LNCaP clone FGC (cell line): ENCODE data around the gene C16orf78.

Experiments used
- DNase-seq: peaks from one replicate; pipeline ENCODE4 v3.0.0-alpha.2; 2011; ENCODE audit warnings: low read depth
- H3K4me3 ChIP-seq: 2 replicates; pipeline ENCODE4 v1.5.1; 2011; ENCODE audit warnings: mild to moderate bottlenecking, low read depth, low read length, control low read depth
- TF ChIP-seq, protein P1 (sequence below): IDR thresholded peaks from 2 replicates; pipeline ENCODE4 v1.5.1; 2012; ENCODE audit warnings: mild to moderate bottlenecking; ENCODE audit not compliant: control insufficient read depth, insufficient read depth; ENCODE audit errors: extremely low read depth

C16orf78 gene

DNA sequence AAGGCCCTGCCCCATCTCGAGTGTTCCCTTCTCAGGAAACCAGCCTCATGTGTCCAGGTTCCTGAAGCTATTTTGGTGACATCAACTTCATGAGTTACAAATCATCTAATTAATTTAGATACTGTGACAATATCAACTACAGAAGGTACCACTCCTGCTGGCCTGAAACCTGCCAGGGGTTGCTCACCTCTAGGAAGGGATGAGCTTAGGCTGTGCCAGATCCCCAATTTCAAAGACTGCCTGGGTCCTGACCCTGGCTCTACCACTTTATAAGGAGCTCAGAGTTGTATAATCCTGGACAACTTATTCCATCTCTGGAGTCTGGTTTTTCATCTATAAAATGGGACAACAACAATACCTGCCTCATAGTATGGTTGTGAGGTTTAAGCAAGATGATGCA lies 5.2 kb downstream of the C16orf78 start:
- no peak overlapping the region for H3K4me3 ChIP-seq
- TF ChIP-seq, protein P1, sequence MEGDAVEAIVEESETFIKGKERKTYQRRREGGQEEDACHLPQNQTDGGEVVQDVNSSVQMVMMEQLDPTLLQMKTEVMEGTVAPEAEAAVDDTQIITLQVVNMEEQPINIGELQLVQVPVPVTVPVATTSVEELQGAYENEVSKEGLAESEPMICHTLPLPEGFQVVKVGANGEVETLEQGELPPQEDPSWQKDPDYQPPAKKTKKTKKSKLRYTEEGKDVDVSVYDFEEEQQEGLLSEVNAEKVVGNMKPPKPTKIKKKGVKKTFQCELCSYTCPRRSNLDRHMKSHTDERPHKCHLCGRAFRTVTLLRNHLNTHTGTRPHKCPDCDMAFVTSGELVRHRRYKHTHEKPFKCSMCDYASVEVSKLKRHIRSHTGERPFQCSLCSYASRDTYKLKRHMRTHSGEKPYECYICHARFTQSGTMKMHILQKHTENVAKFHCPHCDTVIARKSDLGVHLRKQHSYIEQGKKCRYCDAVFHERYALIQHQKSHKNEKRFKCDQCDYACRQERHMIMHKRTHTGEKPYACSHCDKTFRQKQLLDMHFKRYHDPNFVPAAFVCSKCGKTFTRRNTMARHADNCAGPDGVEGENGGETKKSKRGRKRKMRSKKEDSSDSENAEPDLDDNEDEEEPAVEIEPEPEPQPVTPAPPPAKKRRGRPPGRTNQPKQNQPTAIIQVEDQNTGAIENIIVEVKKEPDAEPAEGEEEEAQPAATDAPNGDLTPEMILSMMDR: no peak
- no peak for DNase-seq

DNA sequence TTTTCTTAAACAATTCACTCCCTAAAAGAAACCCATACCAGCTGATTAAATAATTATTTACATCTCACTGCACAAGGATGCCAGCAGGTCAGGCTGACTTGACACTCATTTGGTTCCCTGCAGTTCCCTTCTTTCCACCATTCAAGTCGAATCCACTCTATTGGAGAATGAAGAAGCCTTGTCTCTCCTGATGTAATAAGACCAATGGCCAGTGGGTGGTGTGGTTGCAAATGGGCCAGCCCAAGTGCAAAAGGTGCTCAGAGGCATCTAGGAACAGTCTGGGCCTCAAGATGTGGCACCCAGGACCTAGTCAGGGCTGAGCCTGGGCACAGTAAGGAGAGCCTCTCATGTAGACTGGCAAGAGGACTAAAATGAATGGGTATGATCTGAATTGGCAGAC lies 9.3 kb downstream of the C16orf78 start:
- TF ChIP-seq, protein P1: no peak
- no peak overlapping the region for H3K4me3 ChIP-seq
- DNase-seq: no peak

DNA sequence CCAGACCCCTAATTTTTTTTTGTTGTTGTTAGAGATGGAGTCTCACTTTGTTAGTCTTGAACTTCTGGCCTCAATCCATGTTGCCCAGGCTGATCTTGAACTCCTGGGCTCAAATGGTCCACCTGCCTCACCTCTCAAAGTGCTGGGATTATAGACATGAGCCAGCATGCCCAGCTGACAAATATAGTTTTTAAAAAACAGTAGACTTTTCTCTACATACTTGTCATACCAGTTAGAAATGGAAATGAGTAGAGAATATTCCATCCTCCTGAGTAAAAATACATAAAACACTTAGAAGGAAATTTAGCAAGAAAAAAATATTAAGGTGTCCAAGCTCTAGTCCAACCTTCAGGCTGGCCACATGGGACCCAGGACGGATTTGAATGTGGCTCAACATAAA lies 21.4 kb downstream of the C16orf78 start:
- H3K4me3 ChIP-seq: no peak overlapping the region
- no peak for DNase-seq
- TF ChIP-seq, protein P1: no peak

DNA sequence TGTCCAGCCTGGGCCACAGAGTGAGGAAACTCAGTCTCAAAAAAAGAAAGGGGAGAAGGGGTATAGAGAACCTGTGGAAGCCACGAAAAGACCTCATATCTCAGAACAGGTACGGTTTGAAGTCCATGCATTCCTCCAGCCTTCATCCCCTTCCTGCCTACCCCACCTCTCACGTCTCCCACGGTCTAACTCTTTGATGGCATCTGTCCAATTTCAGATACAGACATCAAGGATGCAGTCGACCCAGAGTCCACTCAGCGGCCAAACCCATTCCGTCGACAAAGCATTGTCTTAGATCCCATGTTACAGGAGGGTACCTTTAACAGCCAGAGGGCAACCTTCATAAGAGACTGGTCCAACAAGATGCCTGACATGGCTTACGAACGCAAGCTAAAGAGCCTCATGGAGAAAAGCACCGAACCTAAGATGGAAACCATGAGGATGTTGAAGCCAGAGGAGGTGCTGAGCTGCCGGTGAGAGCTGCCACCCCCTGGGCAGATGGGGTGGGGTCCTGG lies 22.7 kb downstream of the C16orf78 start:
- no peak for DNase-seq
- TF ChIP-seq, protein P1: no peak

DNA sequence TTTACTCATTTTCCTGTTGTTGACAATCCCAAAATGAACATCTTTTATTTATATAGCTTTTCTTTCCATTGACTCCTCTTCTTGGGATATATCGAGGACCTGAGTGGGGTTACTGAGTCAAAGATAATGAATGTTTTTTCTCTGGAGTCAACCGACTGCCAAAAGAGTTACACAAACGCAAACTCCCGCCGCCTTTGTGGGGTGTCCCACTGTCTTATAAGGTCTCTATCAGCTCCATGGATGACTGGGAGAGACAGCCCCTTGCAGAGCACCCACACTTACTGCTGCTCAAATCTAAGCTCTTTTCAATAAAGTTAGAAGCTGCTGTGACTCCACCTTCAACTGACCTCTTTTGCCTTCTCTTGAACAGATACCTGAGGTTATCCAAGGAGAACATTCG lies 25.2 kb downstream of the C16orf78 start:
- TF ChIP-seq, protein P1: no peak
- no peak overlapping the region for H3K4me3 ChIP-seq
- DNase-seq: no peak

More for the DNA sequence above, 22.7 kb downstream of the C16orf78 start:
- no peak overlapping the region for H3K4me3 ChIP-seq

DNA sequence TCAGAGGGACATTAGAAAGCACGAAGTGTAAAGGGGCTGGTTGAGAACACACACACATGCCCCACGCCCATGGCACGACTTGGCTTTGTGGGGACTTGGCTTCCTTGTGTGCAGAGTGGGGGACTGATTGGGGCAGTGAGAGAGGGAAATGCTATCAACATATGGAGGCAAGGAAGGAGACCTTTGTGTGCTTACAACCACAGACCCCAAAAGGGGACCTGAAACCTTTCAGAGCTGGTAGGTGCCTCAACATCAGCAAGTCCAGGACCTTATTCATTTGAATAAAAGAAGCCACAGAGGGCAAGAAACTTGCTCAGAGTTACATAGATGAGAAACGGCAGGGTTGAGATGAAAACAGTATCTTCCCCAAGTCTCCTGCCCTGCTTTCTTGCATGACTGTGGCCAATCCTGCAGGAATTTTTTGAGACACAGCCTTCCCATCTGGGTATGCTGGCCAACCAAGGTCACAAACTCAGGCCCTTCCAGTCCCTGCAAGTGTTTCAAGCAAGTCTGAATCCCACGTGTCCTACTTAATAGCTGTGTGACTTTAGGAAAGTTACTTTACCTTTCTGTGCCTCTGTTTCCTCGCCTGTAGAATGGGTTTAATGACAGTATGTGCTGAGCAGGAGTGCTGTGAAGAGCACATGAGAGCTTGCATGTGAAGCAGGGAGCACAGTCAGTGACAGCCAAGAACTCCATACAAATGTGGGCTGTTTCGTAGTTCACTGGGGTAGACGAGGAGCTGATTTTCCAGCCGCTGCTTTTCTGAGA lies 26.2 kb downstream of the C16orf78 start:
- H3K4me3 ChIP-seq: no peak overlapping the region
- no peak for DNase-seq
- TF ChIP-seq, protein P1: no peak

DNA sequence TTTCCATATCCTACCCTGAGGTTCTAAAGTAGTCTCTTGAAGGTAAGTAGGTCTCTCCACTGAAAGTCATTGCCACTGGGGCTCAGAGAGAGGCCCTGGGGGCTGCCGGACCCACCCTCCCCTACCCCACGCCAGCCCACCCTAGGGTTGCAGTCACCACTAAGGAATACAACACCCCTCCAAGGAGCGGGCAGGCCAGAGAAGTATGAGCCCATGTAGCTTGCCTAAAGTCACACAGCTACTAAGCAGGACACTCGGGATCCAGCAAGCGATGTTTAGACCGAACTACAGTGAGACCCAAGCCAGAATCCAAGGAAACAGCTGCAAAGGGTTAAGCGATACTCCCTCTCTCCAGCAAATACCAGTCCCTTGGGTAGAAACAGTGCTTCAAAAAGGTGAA lies 27.0 kb downstream of the C16orf78 start:
- DNase-seq: no peak

More for the DNA sequence above, 27.0 kb downstream of the C16orf78 start:
- no peak overlapping the region for H3K4me3 ChIP-seq
- TF ChIP-seq, protein P1: no peak
